Nasal cavity respiratory epithelium epithelial cell of viscerocranial mucosa (primary cell): ENCODE results near the gene HMSD. TPM values are rescaled to one million over a fixed set of nuclear protein-coding genes. Genes with fewer than 3 reads are reported as not detected.

Experiments
- total RNA-seq: library from RNA; depleted of rRNA; stranded (reverse); fragments of >200 nt; gene quantifications from 2 replicates; pipeline ENCODE4 v1.2.3, GENCODE V29; 2014

HMSD gene, protein sequence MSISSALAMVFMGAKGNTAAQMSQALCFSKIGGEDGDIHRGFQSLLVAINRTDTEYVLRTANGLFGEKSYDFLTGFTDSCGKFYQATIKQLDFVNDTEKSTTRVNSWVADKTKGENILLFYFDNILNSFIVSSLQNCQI
- under 0.01 TPM in 1 of 2 replicates, not detected in the other for total RNA-seq

DNA sequence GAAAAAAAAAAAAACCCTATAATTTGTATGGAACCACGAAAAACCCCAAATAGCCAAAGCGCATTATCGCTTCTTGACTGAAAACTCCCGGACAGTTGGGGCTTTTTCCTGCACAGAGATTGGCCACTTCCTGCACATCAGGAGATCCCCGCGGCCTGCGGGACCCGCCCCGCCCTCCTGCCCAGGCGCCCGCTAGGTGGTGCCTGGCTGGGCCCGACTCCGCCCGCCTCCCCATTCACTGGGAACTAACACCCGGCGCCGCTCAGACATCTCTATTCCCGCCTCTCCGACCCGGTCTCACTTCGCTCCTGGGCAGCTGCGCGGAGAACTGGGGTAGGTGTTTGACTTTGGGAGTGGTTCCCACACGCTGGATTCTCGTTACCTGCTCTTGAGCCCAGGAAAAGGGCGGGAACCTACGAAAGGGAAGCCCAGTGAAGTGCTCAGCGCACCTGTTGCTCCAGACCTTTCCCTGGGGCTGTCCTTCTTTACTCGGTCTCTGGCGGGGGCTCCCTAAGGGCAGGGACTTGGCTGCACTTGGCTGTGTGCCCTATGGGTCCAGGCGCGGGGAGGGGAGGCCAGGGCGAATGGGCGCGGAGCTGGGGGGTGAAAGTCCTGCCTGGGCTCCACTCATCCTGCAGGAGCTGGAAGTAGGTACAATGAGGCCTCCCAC, at the start of gene HMSD:
HMSD (plus strand) TSS at position 234 of the 670 bp plus-strand sequence. CDS start 4,155 bp downstream, outside the sequence.

DNA sequence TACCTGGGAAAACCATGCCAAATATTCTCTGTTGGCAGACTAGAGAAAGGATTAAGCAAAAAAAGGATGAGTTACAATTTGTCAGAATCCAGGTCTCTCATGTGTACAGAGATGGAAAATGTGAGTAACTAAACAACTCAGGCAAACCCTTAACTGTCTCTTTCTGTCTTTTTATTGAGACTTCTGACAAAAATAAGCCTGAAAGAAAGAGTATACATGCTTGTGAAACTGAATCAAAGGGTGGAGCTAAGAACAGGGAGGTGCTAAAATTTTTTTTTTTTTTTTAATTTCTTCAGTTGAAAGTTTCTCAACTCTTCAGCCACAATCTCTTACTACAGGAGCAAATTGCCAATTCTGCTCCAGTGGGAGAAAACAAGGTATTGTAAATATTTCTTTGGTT, 41.4 kb upstream of the HMSD start, which contains the start of gene SERPINB10:
SERPINB10 (plus strand) TSS at position 295 of the 400 bp plus-strand sequence. CDS start 7,553 bp downstream, outside the sequence.

DNA sequence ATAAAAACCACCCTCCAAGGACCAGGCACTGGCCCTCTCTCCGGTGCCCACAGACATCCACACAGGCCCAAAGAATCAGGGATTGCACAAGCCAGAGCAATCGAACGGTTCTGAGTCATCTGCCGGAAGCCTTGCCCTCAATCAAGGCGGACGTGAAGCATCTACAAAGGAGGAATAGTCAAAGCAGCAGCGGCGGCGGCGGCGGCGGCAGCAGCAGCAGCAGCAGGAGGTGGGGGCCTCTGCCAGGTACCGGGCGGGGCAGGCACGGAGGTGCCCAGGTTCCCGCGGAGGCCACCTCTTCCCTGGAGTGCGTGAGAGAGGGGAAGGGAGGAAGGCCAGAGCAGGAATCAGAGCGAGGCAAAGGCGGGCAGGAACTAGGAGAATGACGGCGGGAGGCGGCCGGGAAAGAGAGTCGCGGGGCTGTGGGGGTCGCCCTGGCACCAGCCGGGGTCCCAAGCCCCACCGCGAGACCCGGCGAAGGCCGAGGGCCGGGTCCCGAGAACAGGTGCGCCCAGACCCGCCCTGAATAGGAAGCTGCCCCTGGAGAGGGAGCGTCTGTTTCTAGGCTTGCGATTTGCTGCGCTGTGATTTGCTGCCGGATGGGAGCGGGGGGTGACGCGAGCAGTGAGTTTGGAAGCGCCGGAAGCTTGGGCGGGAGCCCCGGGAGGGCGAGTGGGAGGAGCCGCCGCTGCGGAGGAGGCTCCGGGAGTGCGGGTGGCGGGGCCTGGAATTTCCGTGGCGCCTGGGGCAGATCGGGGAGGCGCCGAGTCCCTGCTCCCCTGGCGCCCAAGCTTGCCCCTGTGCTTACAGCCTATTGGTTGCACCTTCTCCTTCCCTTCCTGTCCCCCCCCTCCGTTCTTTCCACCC, 21.1 kb downstream of the HMSD start, which contains the start of gene SERPINB8:
SERPINB8 (plus strand) TSS at position 140 of the 867 bp plus-strand sequence. CDS start 8,228 bp downstream, outside the sequence.

Other genes starting within 250 kb of the HMSD start
- under 0.01 and 0.93 TPM in 2 replicates for gene SERPINB11, start 246.3 kb upstream of the HMSD start, total RNA-seq
- 32.6 and 116 TPM in 2 replicates for gene SERPINB7, start 173.9 kb upstream of the HMSD start, total RNA-seq
- gene SERPINB2, start 61.6 kb upstream of the HMSD start, total RNA-seq: 44.4 and 182 TPM in 2 replicates
- under 0.01 and 0.43 TPM in 2 replicates for gene SERPINB10, start 41.3 kb upstream of the HMSD start, total RNA-seq
- 29.2 and 41.0 TPM in 2 replicates for gene SERPINB8, start 20.8 kb downstream of the HMSD start, total RNA-seq
- gene LINC00305, start 199.8 kb downstream of the HMSD start, total RNA-seq: not detected in 2 replicates